HEK293T (cell line): Measurements from ENCODE around the gene ITPKC.

ENCODE experiments used
- BHLHE40 ChIP-seq: fragments of 450-650 bp; IDR thresholded peaks from 2 replicates; pipeline ENCODE4 v1.6.1; 2016; ENCODE audit warnings: mild to moderate bottlenecking, moderate library complexity, borderline replicate concordance
- FOXM1 ChIP-seq: fragments of 450-650 bp; IDR thresholded peaks from 2 replicates; pipeline ENCODE4 v1.6.1; 2017; ENCODE audit warnings: mild to moderate bottlenecking, borderline replicate concordance
- HDGF ChIP-seq: fragments of 450-650 bp; IDR thresholded peaks from 2 replicates; pipeline ENCODE4 v1.6.1; 2017; ENCODE audit warnings: antibody characterized with exemption, borderline replicate concordance

DNA sequence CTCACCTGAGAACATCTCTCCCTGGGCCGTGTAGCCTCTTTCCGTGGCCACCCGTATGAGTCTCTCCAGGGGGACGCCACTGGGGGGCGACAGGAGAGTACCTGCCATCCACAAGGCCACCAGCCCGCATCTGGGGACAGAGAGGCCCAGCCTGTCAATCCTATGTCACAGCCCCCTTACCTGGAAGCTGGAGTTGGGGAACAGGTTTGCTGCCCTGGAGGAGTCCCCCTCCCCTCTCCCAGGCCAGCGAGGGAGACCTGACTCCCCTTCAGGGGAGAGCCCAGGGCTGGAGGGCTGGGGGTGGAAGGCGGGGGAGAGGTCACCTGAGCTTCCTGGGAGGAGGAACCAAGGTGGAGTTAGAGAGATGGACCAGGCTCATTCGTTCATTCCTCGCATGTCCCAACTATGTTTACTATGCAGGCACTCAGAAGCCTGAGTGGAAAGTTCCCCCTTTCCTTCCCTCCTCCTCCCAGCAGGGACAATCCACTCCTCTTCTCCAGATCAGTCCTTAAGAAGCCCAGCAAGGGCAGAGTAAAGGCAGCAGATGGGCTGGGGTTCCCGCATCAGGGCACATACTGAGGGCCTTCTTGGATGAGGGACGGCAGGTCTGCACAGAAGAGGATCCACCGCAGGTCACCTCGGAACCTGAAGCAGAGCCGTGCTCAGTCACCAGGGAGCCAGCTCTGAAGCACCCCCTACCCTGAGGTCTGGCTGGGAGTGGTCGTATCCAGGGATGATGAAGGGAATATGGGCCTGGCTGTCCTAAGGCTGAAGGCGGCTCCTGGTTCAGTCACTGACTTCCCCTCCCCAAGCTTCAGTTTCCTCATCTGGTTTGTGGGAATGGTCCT lies 27.9 kb downstream of the ITPKC start:
- no peak for TF ChIP-seq BHLHE40
- no peak for TF ChIP-seq HDGF
- TF ChIP-seq FOXM1, result no peak
